ENCODE measurements around the gene ETV3. TPM values are rescaled to one million over a fixed set of nuclear protein-coding genes. Genes with fewer than 3 reads are reported as not detected.

ETV3 gene
- total RNA-seq, 1 experiment from 2014 or later: 39.7 TPM

DNA sequence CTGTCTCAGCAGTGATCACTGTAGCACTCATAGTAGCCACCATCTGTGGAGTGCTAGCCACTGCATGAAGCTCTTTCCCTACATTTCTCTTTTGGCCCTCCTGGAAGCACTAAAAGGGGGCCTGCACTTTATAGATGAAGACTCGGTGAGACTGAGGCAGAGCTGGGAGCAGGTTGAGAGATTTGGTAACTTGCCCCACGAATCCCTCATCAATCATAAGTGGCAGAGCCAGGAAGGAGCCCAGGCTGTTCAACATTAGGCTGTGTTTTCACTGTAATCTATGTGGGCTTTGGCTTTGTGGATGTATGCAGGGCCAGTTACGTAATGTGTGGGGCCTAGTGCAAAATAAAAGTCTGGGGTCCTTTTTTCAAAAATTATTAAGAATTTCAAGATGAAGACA is 13.3 kb upstream of the ETV3 start:
- H3K4me3 Mint-ChIP-seq (ENCODE audit: low read depth, unreplicated experiment): no peak overlapping the region
- no peak overlapping the region for H3K27ac Mint-ChIP-seq (ENCODE audit: unreplicated experiment)
- TF ChIP-seq, protein P1, sequence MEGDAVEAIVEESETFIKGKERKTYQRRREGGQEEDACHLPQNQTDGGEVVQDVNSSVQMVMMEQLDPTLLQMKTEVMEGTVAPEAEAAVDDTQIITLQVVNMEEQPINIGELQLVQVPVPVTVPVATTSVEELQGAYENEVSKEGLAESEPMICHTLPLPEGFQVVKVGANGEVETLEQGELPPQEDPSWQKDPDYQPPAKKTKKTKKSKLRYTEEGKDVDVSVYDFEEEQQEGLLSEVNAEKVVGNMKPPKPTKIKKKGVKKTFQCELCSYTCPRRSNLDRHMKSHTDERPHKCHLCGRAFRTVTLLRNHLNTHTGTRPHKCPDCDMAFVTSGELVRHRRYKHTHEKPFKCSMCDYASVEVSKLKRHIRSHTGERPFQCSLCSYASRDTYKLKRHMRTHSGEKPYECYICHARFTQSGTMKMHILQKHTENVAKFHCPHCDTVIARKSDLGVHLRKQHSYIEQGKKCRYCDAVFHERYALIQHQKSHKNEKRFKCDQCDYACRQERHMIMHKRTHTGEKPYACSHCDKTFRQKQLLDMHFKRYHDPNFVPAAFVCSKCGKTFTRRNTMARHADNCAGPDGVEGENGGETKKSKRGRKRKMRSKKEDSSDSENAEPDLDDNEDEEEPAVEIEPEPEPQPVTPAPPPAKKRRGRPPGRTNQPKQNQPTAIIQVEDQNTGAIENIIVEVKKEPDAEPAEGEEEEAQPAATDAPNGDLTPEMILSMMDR (IDR thresholded peaks at IDR 0.05; ENCODE audit: unreplicated experiment): no peak
- CTCF ChIA-PET: interaction anchor here (0.6 to 1.2 kb wide), 3 partner anchors 27 to 333 kb away, joined by 3 to 4 read pairs (median 3); no protein-coding TSS in a partner anchor
- peaks cover 4% of the 10 kb centered on the region for H3K27me3 Mint-ChIP-seq (ENCODE audit: unreplicated experiment)
- H3K9me3 Mint-ChIP-seq (ENCODE audit: low read depth, unreplicated experiment): no peaks in the 10 kb centered on the region
- no peaks in the 10 kb centered on the region for H3K36me3 Mint-ChIP-seq (ENCODE audit: insufficient read depth, unreplicated experiment)
- BruUV-seq (replicated peaks): no TSS peak
- DNase-seq: no peak
- peaks cover 66% of the 10 kb centered on the region for H3K4me1 Mint-ChIP-seq (ENCODE audit: low read depth, unreplicated experiment)
- intact Hi-C loops (cut with micrococcal nuclease; ENCODE audit: unreplicated experiment): no loop called here

DNA sequence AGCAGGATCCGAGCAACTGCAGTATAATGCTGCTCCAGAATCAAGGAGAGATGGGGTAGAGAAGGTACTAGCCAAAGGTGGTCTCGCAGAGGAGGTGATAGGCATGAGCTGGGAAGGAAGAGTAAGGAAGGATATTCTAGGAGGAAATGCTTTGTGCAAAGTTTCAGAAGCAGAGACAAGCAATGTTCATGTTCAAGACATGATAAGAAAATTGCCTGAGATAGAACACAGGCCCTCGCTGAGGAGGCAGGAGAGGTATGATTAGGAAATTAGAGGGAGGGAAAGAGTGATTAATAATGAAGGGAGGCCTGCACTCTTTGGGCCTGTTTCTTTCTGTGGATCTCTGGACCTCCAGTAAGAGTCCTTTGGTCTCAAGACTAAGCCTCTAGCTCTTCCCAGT is 12.9 kb upstream of the ETV3 start:
- H3K27ac Mint-ChIP-seq (ENCODE audit: unreplicated experiment): no peak overlapping the region
- no peaks in the 10 kb centered on the region for H3K36me3 Mint-ChIP-seq (ENCODE audit: insufficient read depth, unreplicated experiment)
- BruUV-seq (replicated peaks): no TSS peak
- H3K27me3 Mint-ChIP-seq (ENCODE audit: unreplicated experiment): peaks cover under 1% of the 10 kb centered on the region
- peaks cover 66% of the 10 kb centered on the region for H3K4me1 Mint-ChIP-seq (ENCODE audit: low read depth, unreplicated experiment)
- intact Hi-C loops (cut with micrococcal nuclease; ENCODE audit: unreplicated experiment): no loop called here
- DNase-seq: no peak
- CTCF ChIA-PET: interaction anchor here (0.6 to 1.2 kb wide), 3 partner anchors 26 to 333 kb away, joined by 3 to 4 read pairs (median 3); no protein-coding TSS in a partner anchor
- TF ChIP-seq, protein P1 (IDR thresholded peaks at IDR 0.05; ENCODE audit: unreplicated experiment): no peak
- no peak overlapping the region for H3K4me3 Mint-ChIP-seq (ENCODE audit: low read depth, unreplicated experiment)
- H3K9me3 Mint-ChIP-seq (ENCODE audit: low read depth, unreplicated experiment): no peaks in the 10 kb centered on the region

DNA sequence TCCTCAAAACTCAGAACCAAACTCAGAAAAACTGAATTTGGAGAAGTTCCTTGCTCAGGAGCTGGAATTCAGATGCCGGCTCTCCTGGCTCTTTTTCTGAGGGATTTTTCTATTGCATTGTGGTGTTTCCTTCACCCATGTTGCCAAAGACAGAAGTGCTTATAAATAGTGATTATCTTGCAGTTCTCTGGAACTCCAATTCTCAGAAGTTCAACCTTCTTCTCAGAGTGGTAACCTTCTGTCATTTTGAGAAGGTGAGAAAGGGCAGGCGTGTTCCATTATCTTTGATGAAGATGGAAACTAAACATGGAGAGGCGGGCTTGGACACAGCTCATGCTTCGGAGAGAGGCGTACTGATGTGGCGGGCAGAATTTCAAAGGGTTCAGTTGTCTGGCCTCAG is 12.4 kb upstream of the ETV3 start:
- Mint-ChIP-seq H3K4me1 (ENCODE audit: low read depth, unreplicated experiment) (peaks cover 63% of the 10 kb centered on the region), H3K27ac (ENCODE audit: unreplicated experiment) (no peak overlapping the region), H3K27me3 (ENCODE audit: unreplicated experiment) (no peaks in the 10 kb centered on the region), H3K9me3 (ENCODE audit: low read depth, unreplicated experiment) (no peaks in the 10 kb centered on the region), H3K4me3 (ENCODE audit: low read depth, unreplicated experiment) (no peak overlapping the region), H3K36me3 (ENCODE audit: insufficient read depth, unreplicated experiment) (no peaks in the 10 kb centered on the region)
- CTCF ChIA-PET: no interaction called here
- DNase-seq: no peak
- no TSS peak for BruUV-seq (replicated peaks)
- intact Hi-C loops (cut with micrococcal nuclease; ENCODE audit: unreplicated experiment): no loop called here
- TF ChIP-seq, protein P1 (IDR thresholded peaks at IDR 0.05; ENCODE audit: unreplicated experiment): no peak

DNA sequence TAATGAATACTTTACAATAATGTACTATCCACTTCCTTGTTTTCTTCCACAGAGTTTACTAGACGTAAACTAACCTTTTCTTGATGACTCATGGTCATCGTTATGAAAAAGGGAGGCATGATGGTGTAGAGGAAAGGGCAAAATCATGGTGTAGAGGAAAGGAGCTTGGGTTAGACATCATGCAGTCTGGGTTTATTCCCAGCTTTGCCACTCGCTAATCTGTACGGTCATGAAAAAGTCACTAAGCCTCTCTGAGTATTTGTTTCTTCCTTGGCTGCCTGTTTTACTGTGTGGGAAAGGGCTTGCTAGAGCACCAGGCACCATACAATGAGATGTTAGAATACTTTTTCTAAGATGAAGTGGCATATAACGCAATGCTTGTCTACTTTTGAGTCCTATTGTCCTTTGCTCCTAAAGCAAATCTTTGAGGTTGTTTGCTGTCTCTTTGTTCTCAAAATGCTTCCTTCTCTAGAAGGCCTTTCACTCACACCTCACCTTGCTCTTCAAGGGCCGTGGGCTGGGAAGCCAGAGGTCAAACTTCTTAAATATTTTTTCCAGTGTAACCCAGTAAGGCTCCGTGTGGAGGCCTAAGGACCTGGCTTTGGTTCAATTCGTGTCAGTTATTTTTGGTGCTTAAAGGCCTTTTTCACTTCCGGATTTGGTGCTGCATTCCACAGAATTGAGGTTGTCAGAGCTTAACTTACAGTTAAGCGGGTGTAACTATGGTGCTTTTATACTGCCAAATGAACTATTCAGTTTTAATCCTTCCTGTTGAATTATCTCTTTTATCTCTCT is 9.9 kb upstream of the ETV3 start:
- no peak for DNase-seq
- Mint-ChIP-seq H3K27ac (ENCODE audit: unreplicated experiment) (peak overlapping the region; percentile 75), H3K4me3 (ENCODE audit: low read depth, unreplicated experiment) (peak overlapping the region; percentile 5), H3K4me1 (ENCODE audit: low read depth, unreplicated experiment) (peaks cover 38% of the 10 kb centered on the region), H3K9me3 (ENCODE audit: low read depth, unreplicated experiment) (no peaks in the 10 kb centered on the region), H3K36me3 (ENCODE audit: insufficient read depth, unreplicated experiment) (no peaks in the 10 kb centered on the region), H3K27me3 (ENCODE audit: unreplicated experiment) (no peaks in the 10 kb centered on the region)
- BruUV-seq (replicated peaks): no TSS peak
- TF ChIP-seq, protein P1 (IDR thresholded peaks at IDR 0.05; ENCODE audit: unreplicated experiment): no peak
- CTCF ChIA-PET: interaction anchor here (0.6 to 2.3 kb wide), 3 partner anchors 8 to 60 kb away, joined by 3 to 10 read pairs (median 3); no protein-coding TSS in a partner anchor
- intact Hi-C loops (cut with micrococcal nuclease; ENCODE audit: unreplicated experiment): no loop called here

Data from Calu3 (cell line).